Right ventricle myocardium inferior (tissue), 1 donor: Measurements from ENCODE around the gene TGM1. TPM values are rescaled to one million over a fixed set of nuclear protein-coding genes. Genes with fewer than 3 reads are reported as not detected.
"Not testable (repeated sequence)": the region's sequence is repeated elsewhere in the genome, so short reads cannot be mapped to it uniquely, and the experiment has no call there.

Source experiments
- ATAC-seq: fragments of 200-7000 bp; cut with Tn5 transposase; one replicate; pipeline ENCODE4 v1.9.1; 2020; ENCODE audit warnings: mild to moderate bottlenecking, moderate library complexity
- DNase-seq: peaks from one replicate; pipeline ENCODE4 v3.0.0; 2021; ENCODE audit errors: missing footprints
- intact Hi-C: fragments of 100-400 bp; cut with DNase I; formaldehyde crosslinking; loops from one replicate; pipeline ENCODE4 v1.11.0; 2022
- total RNA-seq: library from RNA; stranded (reverse); fragmentation: NEBNext Ultra II Directional; extraction: Animal tissue kit (Norgen Biotek cat#: 25700); gene quantifications from one replicate; pipeline ENCODE4 v1.2.1, GENCODE V29; 2021
- donor health status: DM: no; HTN: yes; CAD: no; lungs with severe emphysema.

The TGM1 gene
- total RNA-seq, 1 donor from 2014 or later: 1.1 TPM

GRCh38 chr14:24260026-24260779 is 2.8 kb downstream of the TGM1 start:
- ATAC-seq (no peak), DNase-seq (no peak)
- intact Hi-C loops: no loop called here

DNA sequence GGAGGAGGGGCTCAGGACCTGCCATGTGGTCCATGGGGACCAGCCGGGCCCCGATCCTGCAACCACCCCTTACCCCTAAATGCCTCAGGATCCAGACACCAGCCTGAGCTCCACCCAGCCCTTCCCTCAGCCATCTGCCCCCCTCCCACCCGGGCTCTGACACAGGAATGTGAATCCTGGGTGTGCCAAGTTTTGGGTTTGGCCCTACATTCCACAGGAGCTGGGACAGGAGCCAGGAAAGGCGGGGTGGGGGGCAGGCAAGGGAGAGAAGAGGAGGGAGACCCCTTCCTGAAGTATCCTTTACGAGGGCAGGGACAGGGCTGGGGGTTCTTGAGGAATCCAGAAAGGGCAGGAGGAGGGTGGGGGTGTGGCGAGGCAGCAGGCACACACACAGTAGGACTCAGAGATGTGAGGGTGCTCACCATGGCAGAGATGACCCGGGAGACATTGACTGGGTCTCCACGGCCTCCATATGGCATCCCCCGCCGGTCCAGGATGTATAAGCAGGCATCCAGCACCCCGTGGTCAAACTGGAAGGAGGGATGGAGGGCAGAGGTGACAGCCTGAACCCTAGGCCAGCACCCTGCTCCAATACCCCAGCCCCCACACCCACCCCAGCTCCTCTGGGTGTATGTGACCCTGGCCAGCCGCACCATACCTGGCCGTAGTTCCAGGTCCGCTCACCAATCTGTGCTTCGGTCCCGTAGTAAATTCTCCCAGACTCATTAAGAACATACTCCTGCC is 3.5 kb downstream of the TGM1 start:
- intact Hi-C loops: no loop called here
- ATAC-seq (no peak), DNase-seq (no peak)

DNA sequence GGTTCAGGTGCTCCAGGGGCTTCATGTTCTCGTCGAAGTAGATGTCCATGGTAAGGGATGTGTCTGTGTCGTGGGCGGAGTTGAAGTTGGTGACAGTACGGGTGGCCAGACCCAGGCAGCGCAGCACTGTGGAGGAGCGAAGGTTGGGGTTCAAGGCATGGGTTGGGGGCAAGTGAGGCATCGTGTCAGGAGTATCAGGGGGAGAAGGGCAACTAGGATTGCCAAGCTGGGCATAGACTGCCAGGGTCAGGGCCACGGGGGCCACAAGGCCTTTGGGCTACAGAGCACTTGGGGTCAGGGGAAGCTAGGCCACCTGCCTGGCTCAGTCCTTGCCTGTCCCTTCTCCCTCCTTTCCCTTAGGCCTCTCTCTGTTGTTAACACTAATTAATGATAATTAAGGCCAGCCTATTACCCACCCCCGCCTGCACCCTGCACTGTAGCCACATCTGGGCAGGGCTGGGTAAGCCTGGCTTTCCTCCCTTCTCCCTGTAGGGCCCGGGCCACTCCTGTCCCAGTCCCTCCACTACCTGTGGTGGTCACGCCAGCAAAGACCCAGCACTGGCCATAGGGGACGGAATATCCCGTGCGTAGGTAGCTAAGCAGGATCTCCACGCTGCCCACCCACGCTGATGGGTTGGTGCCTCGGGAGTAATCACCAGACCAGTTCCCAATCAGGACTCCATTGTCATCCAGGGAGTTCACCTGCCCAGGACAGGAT is 4.3 kb downstream of the TGM1 start:
- DNase-seq (no peak), ATAC-seq (no peak)
- intact Hi-C loops: no loop called here

- DNase-seq: no peak
- intact Hi-C loops: no loop called here
These were observed 4.9 kb downstream of the TGM1 start for GRCh38 chr14:24258119-24258518.

DNA sequence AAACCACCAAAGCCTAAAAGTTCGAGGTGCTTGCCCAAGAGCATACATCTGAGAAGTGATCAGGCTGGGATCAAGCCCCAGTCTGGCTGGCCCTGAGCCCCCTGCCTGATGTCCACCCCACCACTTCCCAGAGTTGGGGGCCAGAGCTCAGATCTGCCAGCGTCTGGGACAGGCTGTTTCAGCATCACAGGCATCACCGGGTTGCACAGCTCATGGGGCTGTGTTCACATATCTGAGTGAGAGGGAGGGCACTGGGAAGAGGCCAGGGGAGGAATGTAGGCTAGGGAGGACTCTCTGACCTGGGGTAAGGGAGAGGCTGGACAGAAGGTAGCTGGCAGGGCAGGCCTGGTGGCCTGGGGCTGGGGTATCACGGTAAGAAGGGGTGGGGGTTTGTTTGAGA is 6.0 kb downstream of the TGM1 start:
- intact Hi-C loops: no loop called here
- DNase-seq (no peak), ATAC-seq (no peak)

More at GRCh38 chr14:24258119-24258518, 4.9 kb downstream of the TGM1 start:
- no peak for ATAC-seq

GRCh38 chr14:24255931-24256711 is 6.9 kb downstream of the TGM1 start:
- DNase-seq (no peak), ATAC-seq (no peak)
- intact Hi-C loops: no loop called here

- intact Hi-C loops: no loop called here
- no peak for ATAC-seq
These were observed 7.5 kb downstream of the TGM1 start for GRCh38 chr14:24255438-24255837.

DNA sequence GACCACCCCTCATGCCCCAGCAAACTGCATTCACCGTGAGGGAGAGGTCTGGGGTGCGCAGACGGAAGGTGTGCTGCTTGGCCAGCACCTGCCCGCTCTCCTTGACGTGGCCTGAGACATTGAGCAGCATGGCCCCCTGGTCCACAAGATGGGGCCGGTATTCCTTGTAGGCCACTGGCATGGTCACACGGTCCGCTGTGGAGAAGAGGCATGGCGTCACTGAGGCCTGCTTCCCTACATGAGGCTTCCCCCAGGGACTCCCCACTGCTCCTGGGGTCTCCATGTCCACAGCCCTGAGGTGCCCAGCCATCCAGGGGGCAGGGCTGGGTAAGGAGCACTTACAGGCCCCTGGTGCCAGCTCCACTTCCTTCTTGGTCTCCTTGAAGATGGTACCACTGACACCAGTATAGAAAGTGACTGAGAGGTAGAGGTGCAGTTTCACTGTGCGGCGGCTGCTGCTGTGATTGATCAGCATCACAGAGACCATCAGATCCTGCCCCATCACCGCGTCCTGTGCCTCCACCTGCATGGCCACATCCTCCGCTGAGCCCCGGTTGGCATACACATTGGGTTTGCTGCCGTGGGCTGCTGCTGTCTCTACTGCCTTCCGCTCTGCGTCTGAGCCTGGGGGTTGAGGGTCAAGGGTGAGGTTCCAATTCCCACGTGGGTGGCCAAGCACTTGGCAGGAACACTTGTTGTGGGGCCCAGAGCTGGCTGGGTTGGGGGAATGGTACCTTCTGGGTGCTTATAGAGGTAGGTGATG is 8.2 kb downstream of the TGM1 start:
- DNase-seq (no peak), ATAC-seq (no peak)
- intact Hi-C loops: no loop called here

More at GRCh38 chr14:24255438-24255837, 7.5 kb downstream of the TGM1 start:
- no peak for DNase-seq

- intact Hi-C loops: no loop called here
- DNase-seq: no peak
- ATAC-seq: no peak
These were observed 9.0 kb downstream of the TGM1 start for GRCh38 chr14:24253936-24254335.

- ATAC-seq: no peak
- intact Hi-C loops: no loop called here
- no peak for DNase-seq
These were observed 10.5 kb downstream of the TGM1 start for GRCh38 chr14:24252289-24253124.

GRCh38 chr14:24251880-24252288 is 11.1 kb downstream of the TGM1 start:
- intact Hi-C loops: no loop called here
- ATAC-seq (no peak), DNase-seq (no peak)

GRCh38 chr14:24250354-24250753 is 12.6 kb downstream of the TGM1 start:
- ATAC-seq: no peak
- DNase-seq: no peak
- intact Hi-C loops: no loop called here

- DNase-seq (no peak), ATAC-seq (no peak)
- intact Hi-C loops: no loop called here
These were observed 13.6 kb downstream of the TGM1 start for GRCh38 chr14:24249230-24250021.

- ATAC-seq (no peak), DNase-seq (no peak)
- intact Hi-C loops: no loop called here
These were observed 15.6 kb downstream of the TGM1 start for GRCh38 chr14:24247422-24247821.

- ATAC-seq (no peak), DNase-seq (no peak)
- intact Hi-C loops: no loop called here
These were observed 16.2 kb downstream of the TGM1 start for GRCh38 chr14:24246765-24247212.

DNA sequence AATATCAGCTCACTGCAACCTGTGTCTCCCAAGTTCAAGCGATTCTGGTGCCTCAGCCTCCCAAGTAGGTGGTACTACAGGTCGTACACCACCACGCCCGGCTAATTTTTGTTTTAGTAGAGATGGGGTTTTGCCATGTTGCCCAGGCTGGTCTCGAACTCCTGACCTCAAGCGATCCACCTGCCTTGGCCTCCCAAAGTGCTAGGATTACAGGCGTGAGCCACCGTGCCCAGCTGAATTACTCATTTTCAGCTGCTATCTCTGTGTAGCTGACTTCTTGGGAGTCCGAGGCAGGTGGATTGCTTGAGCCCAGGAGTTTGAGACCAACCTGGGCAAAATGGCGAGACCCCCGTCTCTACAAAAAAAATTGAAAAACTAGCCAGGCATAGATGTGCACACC is 17.6 kb downstream of the TGM1 start:
- intact Hi-C loops, ATAC-seq, DNase-seq: not testable (repeated sequence)
